GM18951 (cell line): Measurements from ENCODE around the gene SLC29A1.

Source experiments
- POLR2A ChIP-seq: IDR thresholded peaks from 4 replicates; pipeline ENCODE4 v1.6.1; 2011; ENCODE audit warnings: mild to moderate bottlenecking; ENCODE audit not compliant: insufficient read length, insufficient read depth; ENCODE audit errors: extremely low read depth
- in situ Hi-C: fragments of 300-500 bp; cut with MboI; formaldehyde crosslinking; loops from one replicate; pipeline ENCODE4 v1.12.0; 2022; ENCODE audit warnings: low sequenced_read_pairs, mixed read lengths, inconsistent platforms; ENCODE audit not compliant: unreplicated experiment

The SLC29A1 gene

GRCh38 chr6:44253307-44254101, 30.1 kb downstream of the SLC29A1 start:
- no peak for TF ChIP-seq POLR2A
- in situ Hi-C loops = no loop called here

- in situ Hi-C loops = no loop called here
Measured at GRCh38 chr6:44254191-44255104, 31.1 kb downstream of the SLC29A1 start.

GRCh38 chr6:44255105-44255808, 31.9 kb downstream of the SLC29A1 start:
- in situ Hi-C loops = no loop called here
- TF ChIP-seq POLR2A = no peak

More at GRCh38 chr6:44254191-44255104, 31.1 kb downstream of the SLC29A1 start:
- TF ChIP-seq POLR2A = no peak

- in situ Hi-C loops = no loop called here
- TF ChIP-seq POLR2A = peak; percentile 32
Measured at GRCh38 chr6:44255871-44256774, 32.7 kb downstream of the SLC29A1 start.

GRCh38 chr6:44256775-44257024, 33.3 kb downstream of the SLC29A1 start:
- TF ChIP-seq POLR2A = no peak
- in situ Hi-C loops = no loop called here

GRCh38 chr6:44257025-44257752, 33.8 kb downstream of the SLC29A1 start, which contains the start of gene SLC35B2:
Gene SLC35B2, minus strand, starts transcription at chr6:44257528. Its CDS starts 118 bp downstream, at chr6:44257410.
- peak; percentile 71 for TF ChIP-seq POLR2A

GRCh38 chr6:44257753-44258324, 34.4 kb downstream of the SLC29A1 start:
- no peak for TF ChIP-seq POLR2A
- in situ Hi-C loops = no loop called here

More at GRCh38 chr6:44257025-44257752, 33.8 kb downstream of the SLC29A1 start, which contains the start of gene SLC35B2:
- in situ Hi-C loops = no loop called here

- in situ Hi-C loops = no loop called here
- TF ChIP-seq POLR2A = no peak
Measured at GRCh38 chr6:44258325-44258863, 35.0 kb downstream of the SLC29A1 start.

GRCh38 chr6:44258921-44259320, 35.5 kb downstream of the SLC29A1 start:
- in situ Hi-C loops = no loop called here
- TF ChIP-seq POLR2A = no peak

GRCh38 chr6:44260011-44260410, 36.6 kb downstream of the SLC29A1 start:
- in situ Hi-C loops = no loop called here
- no peak for TF ChIP-seq POLR2A
